Dedifferentiated amniotic fluid mesenchymal stem cell (primary cell): ENCODE measurements around the gene ABHD11.
"Not testable (repeated sequence)": the region's sequence is repeated elsewhere in the genome, so short reads cannot be mapped to it uniquely, and the experiment has no call there.

ENCODE experiments used
- DNase-seq: peaks from one replicate; pipeline ENCODE4 v3.0.0-alpha.2; 2016; ENCODE audit errors: extremely low spot score

Gene ABHD11

GRCh38 chr7:73742753-73743641 is 4.4 kb upstream of the ABHD11 start:
- no peak for DNase-seq

- no peak for DNase-seq
Measured at GRCh38 chr7:73742338-73742752, 3.7 kb upstream of the ABHD11 start.

- no peak for DNase-seq
Measured at GRCh38 chr7:73741600-73741999, 3.0 kb upstream of the ABHD11 start.

GRCh38 chr7:73740771-73741170 is 2.2 kb upstream of the ABHD11 start:
- no peak for DNase-seq

GRCh38 chr7:73740212-73740611 is 1.6 kb upstream of the ABHD11 start:
- DNase-seq = no peak

GRCh38 chr7:73739387-73739767 is 775 bp upstream of the ABHD11 start:
- DNase-seq = no peak

- peak; percentile 35 for DNase-seq
Measured at GRCh38 chr7:73738220-73738611, 386 bp downstream of the ABHD11 start.

- DNase-seq = no peak
Measured at GRCh38 chr7:73737491-73738219, 947 bp downstream of the ABHD11 start.

- no peak for DNase-seq
Measured at GRCh38 chr7:73736885-73737284, 1.7 kb downstream of the ABHD11 start.

GRCh38 chr7:73735528-73735905 is 3.1 kb downstream of the ABHD11 start:
- DNase-seq = no peak

GRCh38 chr7:73734619-73735527 is 3.7 kb downstream of the ABHD11 start:
- peak; percentile 79 for DNase-seq

- no peak for DNase-seq
Measured at GRCh38 chr7:73732397-73732796, 6.2 kb downstream of the ABHD11 start.

GRCh38 chr7:73730485-73730884 is 8.1 kb downstream of the ABHD11 start:
- no peak for DNase-seq

- no peak for DNase-seq
Measured at GRCh38 chr7:73728551-73728950, 10.1 kb downstream of the ABHD11 start.

- no peak for DNase-seq
Measured at GRCh38 chr7:73727952-73728351, 10.7 kb downstream of the ABHD11 start.

- DNase-seq = no peak
Measured at GRCh38 chr7:73726083-73726466, 12.5 kb downstream of the ABHD11 start.

GRCh38 chr7:73723813-73724212 is 14.8 kb downstream of the ABHD11 start:
- DNase-seq = no peak

GRCh38 chr7:73722785-73723184 is 15.8 kb downstream of the ABHD11 start:
- DNase-seq = no peak

- not testable (repeated sequence) for DNase-seq
Measured at GRCh38 chr7:73722182-73722581, 16.4 kb downstream of the ABHD11 start.

- DNase-seq = no peak
Measured at GRCh38 chr7:73721377-73721817, 17.2 kb downstream of the ABHD11 start.

- not testable (repeated sequence) for DNase-seq
Measured at GRCh38 chr7:73720443-73720842, 18.2 kb downstream of the ABHD11 start.

GRCh38 chr7:73719806-73720169 is 18.8 kb downstream of the ABHD11 start:
- DNase-seq = no peak
